ENCODE data around the gene SVIL.

- peak in 1 of 6 experiments; percentile 3 for TF ChIP-seq CTCF (IDR thresholded peaks at IDR 0.05)
- TF ChIP-seq POLR2A (IDR thresholded peaks at IDR 0.05) = no peak
Measured at GRCh38 chr10:29533696-29534285, 101.0 kb downstream of the SVIL start.

All from Peyer's patch (tissue), 4 donors.